Ascending aorta (tissue), 2 donors: Measurements from ENCODE around the gene CRY2. TPM values are rescaled to one million over a fixed set of nuclear protein-coding genes. Genes with fewer than 3 reads are reported as not detected.

Experiments used
- DNase-seq, 2 donors: peaks; one replicate each; pipeline ENCODE4 v3.0.0-alpha.2; 2019; ENCODE audit warnings: low spot score in 2 of 2
- H3K27ac ChIP-seq, 2 donors: fragments of 200-600 bp; sonication (generic); one replicate each; pipeline ENCODE4 v1.5.1; 2016 to 2017; ENCODE audit warnings: mild to moderate bottlenecking in 1 of 2
- H3K27me3 ChIP-seq: fragments of 200-600 bp; sonication (generic); one replicate; pipeline ENCODE4 v1.5.1; 2017
- H3K36me3 ChIP-seq, 2 donors: fragments of 200-600 bp; sonication (generic); one replicate each; pipeline ENCODE4 v1.5.1; 2016
- H3K4me1 ChIP-seq, 2 donors: fragments of 200-600 bp; sonication (generic); one replicate each; pipeline ENCODE4 v1.5.1; 2016 to 2017; ENCODE audit warnings: mild to moderate bottlenecking in 1 of 2
- H3K4me3 ChIP-seq, 2 donors: fragments of 200-600 bp; sonication (generic); one replicate each; pipeline ENCODE4 v1.5.1; 2016 to 2017; ENCODE audit warnings: mild to moderate bottlenecking in 1 of 2
- H3K9me3 ChIP-seq, 2 donors: fragments of 200-600 bp; sonication (generic); one replicate each; pipeline ENCODE4 v1.5.1; 2016
- intact Hi-C: fragments of 100-400 bp; cut with DNase I; formaldehyde crosslinking; loops from one replicate; pipeline ENCODE4 v1.15.1; 2023
- total RNA-seq: library from RNA; depleted of rRNA; stranded (reverse); fragments of >200 nt; gene quantifications from one replicate; pipeline ENCODE4 v1.1.0, GENCODE V29; 2016
- TF ChIP-seq, protein P1 (sequence below), 3 experiments: fragments of 200-600 bp in 2 of 3; fragments of 450-650 bp in 1 of 3; sonication (generic) in 2 of 3; IDR thresholded peaks; one replicate each; pipeline ENCODE4 v1.5.1; 2016 to 2019; ENCODE audit warnings: antibody characterized with exemption in 3 of 3, mild to moderate bottlenecking in 1 of 3, moderate library complexity in 1 of 3

The CRY2 gene
- total RNA-seq, 1 donor from 2014 or later = 29.6 TPM

DNA sequence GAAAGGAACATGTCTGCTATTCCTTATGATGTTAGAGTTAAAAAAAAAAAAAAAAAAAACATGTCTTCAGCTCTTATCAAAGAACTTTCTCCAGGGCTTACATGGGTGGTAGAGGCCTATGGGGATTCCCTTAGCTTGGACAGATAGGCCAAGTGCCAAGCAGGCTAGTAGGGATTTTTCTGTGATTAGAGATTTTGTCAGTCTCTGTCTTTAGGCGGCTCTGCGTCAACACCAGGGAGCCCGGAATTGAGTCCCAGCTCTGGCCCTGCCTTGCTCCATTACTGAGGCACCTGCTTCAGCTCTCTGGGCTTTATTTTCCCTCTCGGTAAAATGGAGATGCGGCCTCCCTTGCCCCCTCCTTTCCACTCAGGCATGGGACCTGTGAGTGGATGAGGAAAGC, 13.1 kb downstream of the CRY2 start:
- Histone ChIP-seq H3K27ac (peak overlapping the region; percentile 78 to 86), H3K9me3 (no peaks in the 10 kb centered on the region), H3K4me1 (peaks cover 25 to 48% of the 10 kb centered on the region in 2 donors), H3K4me3 (no peak overlapping the region), H3K36me3 (peaks cover 52 to 61% of the 10 kb centered on the region in 2 donors), H3K27me3 (no peaks in the 10 kb centered on the region)
- intact Hi-C loops = no loop called here
- DNase-seq = peak in 1 of 2 donors; percentile 50
- TF ChIP-seq, protein P1, sequence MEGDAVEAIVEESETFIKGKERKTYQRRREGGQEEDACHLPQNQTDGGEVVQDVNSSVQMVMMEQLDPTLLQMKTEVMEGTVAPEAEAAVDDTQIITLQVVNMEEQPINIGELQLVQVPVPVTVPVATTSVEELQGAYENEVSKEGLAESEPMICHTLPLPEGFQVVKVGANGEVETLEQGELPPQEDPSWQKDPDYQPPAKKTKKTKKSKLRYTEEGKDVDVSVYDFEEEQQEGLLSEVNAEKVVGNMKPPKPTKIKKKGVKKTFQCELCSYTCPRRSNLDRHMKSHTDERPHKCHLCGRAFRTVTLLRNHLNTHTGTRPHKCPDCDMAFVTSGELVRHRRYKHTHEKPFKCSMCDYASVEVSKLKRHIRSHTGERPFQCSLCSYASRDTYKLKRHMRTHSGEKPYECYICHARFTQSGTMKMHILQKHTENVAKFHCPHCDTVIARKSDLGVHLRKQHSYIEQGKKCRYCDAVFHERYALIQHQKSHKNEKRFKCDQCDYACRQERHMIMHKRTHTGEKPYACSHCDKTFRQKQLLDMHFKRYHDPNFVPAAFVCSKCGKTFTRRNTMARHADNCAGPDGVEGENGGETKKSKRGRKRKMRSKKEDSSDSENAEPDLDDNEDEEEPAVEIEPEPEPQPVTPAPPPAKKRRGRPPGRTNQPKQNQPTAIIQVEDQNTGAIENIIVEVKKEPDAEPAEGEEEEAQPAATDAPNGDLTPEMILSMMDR (IDR thresholded peaks at IDR 0.05) = no peak

DNA sequence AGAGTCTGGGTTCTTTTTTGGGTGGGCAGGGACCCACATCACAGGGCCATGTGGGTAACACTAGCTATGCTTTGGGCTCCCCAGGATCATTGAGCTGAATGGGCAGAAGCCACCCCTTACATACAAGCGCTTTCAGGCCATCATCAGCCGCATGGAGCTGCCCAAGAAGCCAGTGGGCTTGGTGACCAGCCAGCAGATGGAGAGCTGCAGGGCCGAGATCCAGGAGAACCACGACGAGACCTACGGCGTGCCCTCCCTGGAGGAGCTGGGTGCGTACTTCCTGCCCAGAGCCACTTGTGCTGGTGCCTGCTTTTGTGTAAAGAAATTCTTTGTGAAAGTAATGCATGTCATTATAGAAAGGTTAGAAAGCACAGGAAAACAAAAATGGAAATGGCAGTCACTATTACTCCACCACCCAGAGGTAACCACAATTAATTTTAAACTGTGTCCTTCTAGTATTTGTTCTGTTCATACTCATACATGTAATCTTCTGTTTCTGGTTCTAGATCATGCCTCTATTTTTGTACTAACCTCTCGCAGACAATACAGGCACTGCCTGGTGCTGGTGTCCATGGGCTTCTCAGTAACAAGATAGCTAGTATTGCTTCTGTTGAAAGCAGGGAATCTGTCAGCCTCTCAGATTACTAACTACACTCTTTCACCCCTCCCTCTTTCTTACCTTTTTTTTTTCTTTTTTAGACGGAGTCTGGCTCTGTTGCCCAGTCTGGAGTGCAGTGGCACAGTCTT, 13.7 kb downstream of the CRY2 start:
- H3K36me3 ChIP-seq = peaks cover 57 to 67% of the 10 kb centered on the region in 2 donors
- no peaks in the 10 kb centered on the region for H3K9me3 ChIP-seq
- peaks cover 20 to 42% of the 10 kb centered on the region in 2 donors for H3K4me1 ChIP-seq
- H3K4me3 ChIP-seq = no peak overlapping the region
- H3K27me3 ChIP-seq = no peaks in the 10 kb centered on the region
- TF ChIP-seq, protein P1 (IDR thresholded peaks at IDR 0.05) = no peak
- DNase-seq = no peak
- intact Hi-C loops = no loop called here
- peak overlapping the region; percentile 78 to 86 for H3K27ac ChIP-seq

DNA sequence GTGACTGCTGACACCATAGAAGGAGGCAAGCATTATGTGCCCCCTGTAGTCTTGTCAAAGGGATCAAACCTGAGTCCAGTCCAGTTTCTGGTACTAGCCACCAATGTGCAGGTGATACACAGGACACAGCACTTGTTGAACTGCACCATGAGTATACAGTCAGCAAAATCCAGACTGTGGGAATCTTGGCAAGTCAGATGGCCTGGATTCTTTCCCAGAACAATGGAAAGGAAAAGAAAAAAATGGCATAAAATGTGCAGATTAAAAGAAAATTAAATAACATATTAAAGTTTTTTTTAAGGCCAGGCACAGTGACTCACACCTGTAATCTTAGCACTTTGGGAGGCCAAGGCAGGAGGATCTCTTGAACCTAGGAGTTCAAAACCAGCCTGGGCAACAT, 16.8 kb downstream of the CRY2 start:
- H3K9me3 ChIP-seq = no peaks in the 10 kb centered on the region
- no peaks in the 10 kb centered on the region for H3K27me3 ChIP-seq
- no peak overlapping the region for H3K27ac ChIP-seq
- TF ChIP-seq, protein P1 (IDR thresholded peaks at IDR 0.05) = no peak
- peaks cover 73 to 86% of the 10 kb centered on the region in 2 donors for H3K36me3 ChIP-seq
- intact Hi-C loops = no loop called here
- no peak overlapping the region for H3K4me3 ChIP-seq
- DNase-seq = no peak
- peaks cover 5 to 11% of the 10 kb centered on the region in 2 donors for H3K4me1 ChIP-seq

DNA sequence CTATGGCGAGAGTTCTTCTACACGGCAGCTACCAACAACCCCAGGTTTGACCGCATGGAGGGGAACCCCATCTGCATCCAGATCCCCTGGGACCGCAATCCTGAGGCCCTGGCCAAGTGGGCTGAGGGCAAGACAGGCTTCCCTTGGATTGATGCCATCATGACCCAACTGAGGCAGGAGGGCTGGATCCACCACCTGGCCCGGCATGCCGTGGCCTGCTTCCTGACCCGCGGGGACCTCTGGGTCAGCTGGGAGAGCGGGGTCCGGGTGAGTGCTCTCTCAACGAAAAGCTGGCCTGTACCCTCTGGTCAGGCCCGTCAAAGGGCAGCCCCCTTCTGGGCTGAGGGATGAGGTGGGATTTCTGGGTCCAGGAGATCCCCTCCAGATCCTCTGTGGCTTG, 22.3 kb downstream of the CRY2 start:
- intact Hi-C loops = no loop called here
- H3K27ac ChIP-seq = no peak overlapping the region
- no peaks in the 10 kb centered on the region for H3K4me1 ChIP-seq
- H3K4me3 ChIP-seq = no peak overlapping the region
- TF ChIP-seq, protein P1 (IDR thresholded peaks at IDR 0.05) = no peak
- H3K27me3 ChIP-seq = no peaks in the 10 kb centered on the region
- H3K9me3 ChIP-seq = no peaks in the 10 kb centered on the region
- DNase-seq = no peak
- peaks cover 87 to 100% of the 10 kb centered on the region in 2 donors for H3K36me3 ChIP-seq

DNA sequence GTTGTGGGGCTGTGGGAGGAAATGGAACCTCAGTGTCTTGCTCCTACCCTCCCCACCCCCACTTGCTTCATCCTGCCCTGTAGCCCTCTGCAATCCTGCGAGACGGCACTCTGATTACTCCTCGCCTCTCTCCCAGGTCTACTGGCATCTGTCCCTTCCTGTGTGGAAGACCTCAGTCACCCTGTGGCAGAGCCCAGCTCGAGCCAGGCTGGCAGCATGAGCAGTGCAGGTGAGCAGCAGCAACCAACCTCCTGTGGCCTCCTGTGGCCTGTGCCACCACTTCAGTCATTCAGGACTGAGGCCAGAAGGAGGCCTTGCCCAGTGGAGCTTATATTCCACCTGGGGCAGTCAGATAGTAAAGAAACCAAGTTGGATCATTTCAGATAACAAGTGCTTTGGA, 23.4 kb downstream of the CRY2 start:
- Histone ChIP-seq H3K4me3 (no peak overlapping the region), H3K9me3 (no peaks in the 10 kb centered on the region), H3K27ac (no peak overlapping the region), H3K36me3 (peaks cover 82 to 100% of the 10 kb centered on the region in 2 donors), H3K27me3 (no peaks in the 10 kb centered on the region), H3K4me1 (no peaks in the 10 kb centered on the region)
- intact Hi-C loops = no loop called here
- no peak for DNase-seq
- TF ChIP-seq, protein P1 (IDR thresholded peaks at IDR 0.05) = no peak
